Islet of Langerhans (tissue), 1 donor: Measurements from ENCODE around the gene PCBP1.
"Not testable (repeated sequence)": the region's sequence is repeated elsewhere in the genome, so short reads cannot be mapped to it uniquely, and the experiment has no call there.

Source experiments
- FAIRE-seq: peaks from one replicate; lab custom pipeline; 2011; peaks lifted over from hg19 to GRCh38; lab: Jason Lieb, UNC

Gene PCBP1

GRCh38 chr2:70086838-70087701 is at the start of gene PCBP1:
TSS of gene PCBP1 (plus strand) at chr2:70087477. CDS start at chr2:70087744, 267 bp downstream.
- FAIRE-seq: no peak

- FAIRE-seq: no peak
These were observed 47.9 kb upstream of the PCBP1 start for GRCh38 chr2:70039366-70039765.

- no peak for FAIRE-seq
These were observed 45.6 kb upstream of the PCBP1 start for GRCh38 chr2:70041663-70042062.

- no peak for FAIRE-seq
These were observed 45.0 kb upstream of the PCBP1 start for GRCh38 chr2:70042246-70042645.

GRCh38 chr2:70043252-70043875 is 43.9 kb upstream of the PCBP1 start:
- FAIRE-seq: no peak

GRCh38 chr2:70044290-70045040 is 42.8 kb upstream of the PCBP1 start:
- FAIRE-seq: no peak

GRCh38 chr2:70045405-70045804 is 41.9 kb upstream of the PCBP1 start:
- no peak for FAIRE-seq

- no peak for FAIRE-seq
These were observed 41.3 kb upstream of the PCBP1 start for GRCh38 chr2:70045932-70046331.

- FAIRE-seq: no peak
These were observed 40.7 kb upstream of the PCBP1 start for GRCh38 chr2:70046534-70046933.

- no peak for FAIRE-seq
These were observed 39.8 kb upstream of the PCBP1 start for GRCh38 chr2:70047451-70047850.

GRCh38 chr2:70049255-70049654 is 38.0 kb upstream of the PCBP1 start:
- no peak for FAIRE-seq

GRCh38 chr2:70050631-70051425 is 36.4 kb upstream of the PCBP1 start:
- FAIRE-seq: no peak

GRCh38 chr2:70055259-70055658 is 32.0 kb upstream of the PCBP1 start:
- FAIRE-seq: not testable (repeated sequence)

GRCh38 chr2:70061317-70061716 is 26.0 kb upstream of the PCBP1 start:
- no peak for FAIRE-seq

GRCh38 chr2:70062270-70062669 is 25.0 kb upstream of the PCBP1 start:
- FAIRE-seq: no peak

- FAIRE-seq: no peak
These were observed 19.2 kb upstream of the PCBP1 start for GRCh38 chr2:70068119-70068518.

- no peak for FAIRE-seq
These were observed 18.2 kb upstream of the PCBP1 start for GRCh38 chr2:70069049-70069448.

GRCh38 chr2:70070542-70071268 is 16.6 kb upstream of the PCBP1 start:
- FAIRE-seq: peak; percentile 65

GRCh38 chr2:70073493-70073892 is 13.8 kb upstream of the PCBP1 start:
- no peak for FAIRE-seq

- FAIRE-seq: no peak
These were observed 8.9 kb upstream of the PCBP1 start for GRCh38 chr2:70078384-70078783.

GRCh38 chr2:70080610-70081200 is 6.6 kb upstream of the PCBP1 start:
- FAIRE-seq: no peak
